ENCODE data around the gene PLXNA4. TPM values are rescaled to one million over a fixed set of nuclear protein-coding genes. Genes with fewer than 3 reads are reported as not detected.

Gene PLXNA4
- total and polyA plus RNA-seq, 2 experiments from 2014 or later, result 0.08 to 0.80 TPM

- TF ChIP-seq REST (IDR thresholded peaks at IDR 0.05; ENCODE audit: unreplicated experiment) (no peak), EZH2 (IDR thresholded peaks at IDR 0.05; ENCODE audit: low read depth, unreplicated experiment) (no peak), EZH2phosphoT487 (IDR thresholded peaks at IDR 0.05; ENCODE audit: unreplicated experiment) (no peak), NANOG (IDR thresholded peaks at IDR 0.05; ENCODE audit: borderline replicate concordance) (no peak), ZNF114 (CRISPR knock-in tag; IDR thresholded peaks at IDR 0.05) (no peak), ZNF331 (CRISPR knock-in tag; IDR thresholded peaks at IDR 0.05; ENCODE audit: low read depth) (no peak), CREB1 (CRISPR knock-in tag; IDR thresholded peaks at IDR 0.05; ENCODE audit: low read depth) (no peak)
- TF ChIP-seq, protein P1, sequence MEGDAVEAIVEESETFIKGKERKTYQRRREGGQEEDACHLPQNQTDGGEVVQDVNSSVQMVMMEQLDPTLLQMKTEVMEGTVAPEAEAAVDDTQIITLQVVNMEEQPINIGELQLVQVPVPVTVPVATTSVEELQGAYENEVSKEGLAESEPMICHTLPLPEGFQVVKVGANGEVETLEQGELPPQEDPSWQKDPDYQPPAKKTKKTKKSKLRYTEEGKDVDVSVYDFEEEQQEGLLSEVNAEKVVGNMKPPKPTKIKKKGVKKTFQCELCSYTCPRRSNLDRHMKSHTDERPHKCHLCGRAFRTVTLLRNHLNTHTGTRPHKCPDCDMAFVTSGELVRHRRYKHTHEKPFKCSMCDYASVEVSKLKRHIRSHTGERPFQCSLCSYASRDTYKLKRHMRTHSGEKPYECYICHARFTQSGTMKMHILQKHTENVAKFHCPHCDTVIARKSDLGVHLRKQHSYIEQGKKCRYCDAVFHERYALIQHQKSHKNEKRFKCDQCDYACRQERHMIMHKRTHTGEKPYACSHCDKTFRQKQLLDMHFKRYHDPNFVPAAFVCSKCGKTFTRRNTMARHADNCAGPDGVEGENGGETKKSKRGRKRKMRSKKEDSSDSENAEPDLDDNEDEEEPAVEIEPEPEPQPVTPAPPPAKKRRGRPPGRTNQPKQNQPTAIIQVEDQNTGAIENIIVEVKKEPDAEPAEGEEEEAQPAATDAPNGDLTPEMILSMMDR (conservative IDR thresholded peaks at IDR 0.05; ENCODE audit: low read depth in 2 of 2), result no peak; a peak in 1 of 4 replicates
These were observed 196.2 kb downstream of the PLXNA4 start (continued) for GRCh38 chr7:132380059-132380458.

DNA sequence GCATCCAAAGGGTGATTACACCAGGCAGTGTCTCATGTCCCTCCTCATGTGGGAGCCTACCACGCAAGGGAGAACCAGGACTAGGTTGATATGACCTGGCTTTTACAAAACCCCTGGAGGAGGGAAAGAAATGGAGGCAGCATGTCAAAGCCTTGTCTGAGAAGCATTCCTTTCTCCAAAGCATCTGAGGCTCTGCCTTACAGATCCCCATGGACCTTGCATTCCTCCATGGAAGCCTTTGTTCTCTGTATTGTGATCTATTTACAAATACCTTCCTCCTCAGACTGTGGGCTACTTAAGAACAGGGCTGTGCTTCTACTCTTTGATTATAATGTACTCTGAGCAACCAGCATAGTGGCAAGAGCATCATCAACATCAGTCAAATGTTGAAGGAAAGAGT is 197.0 kb downstream of the PLXNA4 start:
- Mint-ChIP-seq H3K4me1 (peaks cover 23% of the 10 kb centered on the region; the same call in 2 of the 3 replicates), H3K27ac (no peak overlapping the region; the same call in 1 of the 2 replicates), H3K36me3 (ENCODE audit: low read depth) (no peaks in the 10 kb centered on the region), H3K9me3 (no peaks in the 10 kb centered on the region), H3K27me3 (ENCODE audit: insufficient read depth, low read depth, poor library complexity) (peaks cover 8% of the 10 kb centered on the region), H3K4me3 (no peak overlapping the region)
- no peaks in the 10 kb centered on the region for H4K20me1 ChIP-seq (replicated peaks; ENCODE audit: insufficient read depth)
- ATAC-seq (peak; percentile 65), DNase-seq (ENCODE audit: low spot score) (no peak)
- H3K4me1 ChIP-seq (ENCODE audit: insufficient read depth), result peaks cover 18% of the 10 kb centered on the region
- no peak overlapping the region for H2AFZ ChIP-seq
- no peaks in the 10 kb centered on the region for H3K27me3 ChIP-seq (ENCODE audit: insufficient read depth)
- no peak overlapping the region for H3K4me2 ChIP-seq
- no peak overlapping the region for H3K27ac ChIP-seq (ENCODE audit: low read depth)
- H3K36me3 ChIP-seq (ENCODE audit: insufficient read depth), result no peaks in the 10 kb centered on the region
- peaks cover 4% of the 10 kb centered on the region; the same call in 1 of the 2 replicates for H3K9me2 ChIP-seq (ENCODE audit: insufficient read depth)
- H3F3A ChIP-seq (replicated peaks; ENCODE audit: low read depth), result no peaks in the 10 kb centered on the region
- H3K79me2 ChIP-seq (replicated peaks; ENCODE audit: insufficient read depth), result no peaks in the 10 kb centered on the region
- no peak overlapping the region for H3K4me3 ChIP-seq
- TF ChIP-seq ETS1 (IDR thresholded peaks at IDR 0.05) (no peak), ZNF462 (CRISPR knock-in tag; IDR thresholded peaks at IDR 0.05) (peak; percentile 55; the same call in 1 of the 2 replicates), CREB1 (CRISPR knock-in tag; IDR thresholded peaks at IDR 0.05; ENCODE audit: low read depth) (no peak), ZNF331 (CRISPR knock-in tag; IDR thresholded peaks at IDR 0.05; ENCODE audit: low read depth) (no peak)

Data from GM23338 (cell line).